ENCODE data around the gene DMD. TPM values are rescaled to one million over a fixed set of nuclear protein-coding genes. Genes with fewer than 3 reads are reported as not detected.

The DMD gene
- total RNA-seq, 3 donors from 2014 or later, result 11.2 to 140 (median 12.6) TPM

DNA sequence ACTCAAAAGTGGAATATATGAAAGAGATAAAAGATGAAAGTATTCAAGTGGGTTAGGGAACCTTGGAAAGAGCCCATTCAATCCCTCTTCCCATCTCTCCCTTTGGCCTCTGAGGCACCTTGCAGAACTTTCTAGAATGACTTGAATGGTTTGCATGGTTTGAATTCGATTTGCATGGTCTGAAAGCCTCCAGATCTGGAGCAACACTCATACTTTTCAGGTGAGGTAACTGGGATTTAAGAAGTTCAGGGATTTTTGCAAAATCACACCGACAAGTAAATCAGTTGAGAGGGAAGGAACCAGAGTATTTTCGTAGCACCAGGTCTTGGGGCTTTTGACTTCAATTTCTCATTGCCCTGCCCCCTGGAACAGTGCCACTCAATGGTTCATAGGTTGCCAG lies 1663.5 kb downstream of the DMD start:
- Histone ChIP-seq H3K9me3 (no peaks in the 10 kb centered on the region), H3K4me3 (no peak overlapping the region), H3K4me1 (ENCODE audit: low read depth) (no peaks in the 10 kb centered on the region), H3K36me3 (ENCODE audit: low read depth) (no peaks in the 10 kb centered on the region)
- intact Hi-C loops (cut with DNase I, micrococcal nuclease), result no loop called here
- DNase-seq (no peak), ATAC-seq (no peak)
- TF ChIP-seq, protein P1, sequence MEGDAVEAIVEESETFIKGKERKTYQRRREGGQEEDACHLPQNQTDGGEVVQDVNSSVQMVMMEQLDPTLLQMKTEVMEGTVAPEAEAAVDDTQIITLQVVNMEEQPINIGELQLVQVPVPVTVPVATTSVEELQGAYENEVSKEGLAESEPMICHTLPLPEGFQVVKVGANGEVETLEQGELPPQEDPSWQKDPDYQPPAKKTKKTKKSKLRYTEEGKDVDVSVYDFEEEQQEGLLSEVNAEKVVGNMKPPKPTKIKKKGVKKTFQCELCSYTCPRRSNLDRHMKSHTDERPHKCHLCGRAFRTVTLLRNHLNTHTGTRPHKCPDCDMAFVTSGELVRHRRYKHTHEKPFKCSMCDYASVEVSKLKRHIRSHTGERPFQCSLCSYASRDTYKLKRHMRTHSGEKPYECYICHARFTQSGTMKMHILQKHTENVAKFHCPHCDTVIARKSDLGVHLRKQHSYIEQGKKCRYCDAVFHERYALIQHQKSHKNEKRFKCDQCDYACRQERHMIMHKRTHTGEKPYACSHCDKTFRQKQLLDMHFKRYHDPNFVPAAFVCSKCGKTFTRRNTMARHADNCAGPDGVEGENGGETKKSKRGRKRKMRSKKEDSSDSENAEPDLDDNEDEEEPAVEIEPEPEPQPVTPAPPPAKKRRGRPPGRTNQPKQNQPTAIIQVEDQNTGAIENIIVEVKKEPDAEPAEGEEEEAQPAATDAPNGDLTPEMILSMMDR (IDR thresholded peaks at IDR 0.05), result no peak

DNA sequence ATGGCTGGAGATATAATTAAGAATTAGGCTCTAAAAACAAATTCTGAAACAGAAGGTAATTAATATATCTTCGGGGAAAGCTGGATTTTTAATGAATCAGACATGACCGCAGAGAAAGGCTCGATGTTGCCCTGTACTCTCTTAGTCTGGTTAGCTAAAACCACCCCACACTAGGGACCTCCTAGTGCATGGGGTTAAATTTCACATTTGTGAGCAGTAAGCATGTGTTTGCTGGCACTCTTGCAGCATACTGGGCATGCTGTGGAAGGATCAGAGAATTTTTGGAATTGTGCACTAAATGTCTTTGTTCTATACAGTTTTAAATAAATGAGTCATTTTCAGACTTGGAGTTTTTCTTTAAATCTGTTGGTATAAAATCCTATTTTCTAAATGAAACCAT lies 1663.9 kb downstream of the DMD start:
- no peaks in the 10 kb centered on the region for H3K9me3 ChIP-seq
- ATAC-seq (no peak), DNase-seq (no peak)
- no peaks in the 10 kb centered on the region for H3K4me1 ChIP-seq (ENCODE audit: low read depth)
- TF ChIP-seq, protein P1 (IDR thresholded peaks at IDR 0.05), result no peak
- no peaks in the 10 kb centered on the region for H3K36me3 ChIP-seq (ENCODE audit: low read depth)
- intact Hi-C loops (cut with DNase I, micrococcal nuclease), result no loop called here
- no peak overlapping the region for H3K4me3 ChIP-seq

DNA sequence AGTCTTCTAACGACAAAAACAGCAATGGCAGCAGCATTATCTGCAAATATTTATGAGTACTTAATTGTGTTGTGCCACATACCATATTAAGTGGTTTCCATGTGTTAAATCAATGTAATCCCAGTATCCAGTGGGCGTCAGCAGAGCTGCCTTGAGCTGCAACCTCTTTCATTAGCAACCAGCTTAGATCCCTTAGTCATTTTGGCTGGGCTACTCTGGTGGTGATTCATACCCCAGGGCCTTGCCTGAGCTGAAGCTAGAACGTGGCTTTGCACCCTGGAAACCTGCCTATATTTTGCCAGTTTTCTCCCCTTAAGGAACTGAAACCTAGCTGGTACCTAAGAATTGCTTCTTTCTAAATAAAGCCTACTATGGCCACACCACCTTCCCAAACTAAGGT lies 1665.2 kb downstream of the DMD start:
- H3K36me3 ChIP-seq (ENCODE audit: low read depth), result no peaks in the 10 kb centered on the region
- H3K4me1 ChIP-seq (ENCODE audit: low read depth), result no peaks in the 10 kb centered on the region
- DNase-seq (no peak), ATAC-seq (no peak)
- TF ChIP-seq, protein P1 (IDR thresholded peaks at IDR 0.05), result no peak
- no peak overlapping the region for H3K4me3 ChIP-seq
- H3K9me3 ChIP-seq, result no peaks in the 10 kb centered on the region
- intact Hi-C loops (cut with DNase I, micrococcal nuclease), result no loop called here

DNA sequence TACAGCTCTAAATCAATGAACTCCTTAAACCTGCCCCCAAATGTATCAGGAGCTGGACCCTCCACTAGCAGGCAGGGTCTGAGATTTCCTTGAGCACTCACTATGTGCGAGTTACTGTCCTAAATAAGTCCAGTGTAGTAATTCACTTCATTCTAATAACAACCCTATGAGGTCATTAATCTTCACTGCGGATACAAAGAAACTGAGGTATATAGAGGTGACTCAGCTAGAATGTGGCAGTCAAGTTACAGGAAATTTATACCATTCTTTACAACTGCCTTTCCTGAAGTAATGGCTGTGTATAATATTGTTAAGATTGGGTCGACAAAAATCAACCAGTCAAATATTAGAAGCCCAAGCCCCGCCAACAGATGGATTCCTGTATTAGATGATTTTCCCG lies 1665.6 kb downstream of the DMD start:
- Histone ChIP-seq H3K4me3 (no peak overlapping the region), H3K9me3 (no peaks in the 10 kb centered on the region), H3K4me1 (ENCODE audit: low read depth) (no peaks in the 10 kb centered on the region), H3K36me3 (ENCODE audit: low read depth) (no peaks in the 10 kb centered on the region)
- no peak for ATAC-seq
- intact Hi-C loops (cut with DNase I, micrococcal nuclease), result no loop called here
- TF ChIP-seq, protein P1 (IDR thresholded peaks at IDR 0.05), result no peak
- DNase-seq, result no peak

DNA sequence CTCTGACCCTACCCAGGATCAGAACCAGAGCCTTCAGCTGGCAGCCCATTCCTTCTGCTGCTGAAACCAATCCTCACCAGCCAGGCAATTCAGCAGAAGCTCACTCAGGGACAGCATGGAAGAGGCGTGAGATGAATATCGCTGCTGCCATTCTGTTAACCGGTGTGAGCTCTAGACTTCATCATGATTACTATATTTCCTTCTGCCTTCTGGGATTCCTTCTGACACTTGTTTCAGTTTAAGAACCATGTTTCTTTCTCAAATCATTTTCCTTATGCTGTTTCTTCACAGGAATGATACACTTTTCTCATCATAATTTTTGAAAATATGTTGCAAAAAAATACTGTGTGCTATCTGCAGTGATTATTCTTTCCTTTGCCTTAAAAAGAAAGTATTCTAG lies 1666.2 kb downstream of the DMD start:
- no peaks in the 10 kb centered on the region for H3K4me1 ChIP-seq (ENCODE audit: low read depth)
- ATAC-seq (no peak), DNase-seq (no peak)
- H3K4me3 ChIP-seq, result no peak overlapping the region
- no peaks in the 10 kb centered on the region for H3K36me3 ChIP-seq (ENCODE audit: low read depth)
- H3K9me3 ChIP-seq, result no peaks in the 10 kb centered on the region
- TF ChIP-seq, protein P1 (IDR thresholded peaks at IDR 0.05), result no peak
- intact Hi-C loops (cut with DNase I, micrococcal nuclease), result no loop called here

DNA sequence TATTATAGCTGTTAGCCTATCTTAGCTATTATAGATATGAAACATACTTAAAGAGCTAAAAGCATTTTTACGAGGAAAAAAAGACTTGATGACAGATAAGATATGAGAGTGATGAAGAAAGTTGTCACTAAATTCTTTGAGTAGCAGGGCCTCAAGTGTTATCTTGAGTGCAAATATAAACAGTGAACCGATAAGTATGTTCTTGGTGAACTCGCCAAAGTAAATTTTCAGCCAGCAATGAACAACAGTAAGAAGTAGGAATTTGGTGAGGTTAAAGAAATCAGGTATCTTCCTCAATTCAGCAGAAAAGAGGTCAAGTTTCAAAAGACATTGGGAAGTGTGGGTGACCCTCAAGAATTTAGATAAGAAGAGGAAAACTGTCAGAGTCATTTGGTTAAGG lies 1667.7 kb downstream of the DMD start:
- no peak overlapping the region for H3K4me3 ChIP-seq
- H3K36me3 ChIP-seq (ENCODE audit: low read depth), result no peaks in the 10 kb centered on the region
- ATAC-seq, result no peak
- no peaks in the 10 kb centered on the region for H3K4me1 ChIP-seq (ENCODE audit: low read depth)
- DNase-seq, result no peak
- H3K9me3 ChIP-seq, result no peaks in the 10 kb centered on the region
- TF ChIP-seq, protein P1 (IDR thresholded peaks at IDR 0.05), result no peak
- intact Hi-C loops (cut with DNase I, micrococcal nuclease), result no loop called here
